SKM-1 (cell line): Measurements from ENCODE around the gene EIF2B4.
"Not testable (repeated sequence)": the region's sequence is repeated elsewhere in the genome, so short reads cannot be mapped to it uniquely, and the experiment has no call there.

Experiments used
- DNase-seq: peaks from one replicate; lab custom pipeline; 2025; ENCODE audit not compliant: unreplicated experiment; lab: John Stamatoyannopoulos, UW

Gene EIF2B4

DNA sequence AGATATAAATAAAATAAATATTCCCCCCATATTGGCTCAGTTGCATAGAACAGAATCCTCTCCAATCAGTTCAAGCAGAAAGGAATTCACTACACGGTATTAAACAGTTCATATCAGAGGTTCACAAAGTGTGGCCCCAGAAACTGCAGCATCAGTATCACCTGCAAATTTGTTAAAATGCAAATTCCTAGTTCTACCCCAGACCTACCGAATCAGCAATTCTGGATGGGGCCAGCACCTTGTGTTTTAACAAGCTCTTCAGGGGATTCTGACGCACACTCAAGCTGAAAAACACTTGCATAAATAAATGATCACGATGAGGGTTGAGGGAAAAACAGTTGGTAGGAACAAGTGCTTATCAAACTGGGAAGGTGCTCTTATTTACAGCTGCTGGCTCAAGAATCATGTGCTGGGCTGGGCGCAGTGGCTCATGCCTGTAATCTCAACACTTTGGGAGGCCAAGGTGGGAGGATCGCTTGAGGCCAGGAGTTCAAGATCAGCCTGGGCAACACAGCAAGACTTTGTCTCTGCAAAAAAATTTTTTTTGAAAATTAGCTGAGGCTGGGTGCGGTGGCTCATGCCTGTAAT, 19.9 kb downstream of the EIF2B4 start:
- DNase-seq, result no peak

DNA sequence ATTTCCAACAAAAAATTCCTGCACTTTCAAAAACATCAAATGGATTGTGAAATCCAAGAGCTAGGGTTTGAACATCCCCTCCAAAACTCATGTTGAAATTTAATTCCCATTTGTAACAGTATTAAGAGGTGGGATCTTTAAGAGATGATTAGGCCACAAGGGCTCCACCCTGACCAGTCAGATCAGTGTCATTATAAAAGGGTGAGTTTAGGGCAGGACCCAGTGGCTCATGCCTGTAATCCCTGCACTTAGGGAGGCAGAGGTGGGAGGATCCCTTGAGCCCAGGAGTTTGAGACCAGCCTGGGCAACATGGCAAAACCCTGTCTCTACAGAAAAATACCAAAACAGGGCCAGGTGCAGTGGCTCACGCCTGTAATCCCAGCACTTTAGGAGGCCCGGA, 22.5 kb downstream of the EIF2B4 start:
- no peak for DNase-seq

DNA sequence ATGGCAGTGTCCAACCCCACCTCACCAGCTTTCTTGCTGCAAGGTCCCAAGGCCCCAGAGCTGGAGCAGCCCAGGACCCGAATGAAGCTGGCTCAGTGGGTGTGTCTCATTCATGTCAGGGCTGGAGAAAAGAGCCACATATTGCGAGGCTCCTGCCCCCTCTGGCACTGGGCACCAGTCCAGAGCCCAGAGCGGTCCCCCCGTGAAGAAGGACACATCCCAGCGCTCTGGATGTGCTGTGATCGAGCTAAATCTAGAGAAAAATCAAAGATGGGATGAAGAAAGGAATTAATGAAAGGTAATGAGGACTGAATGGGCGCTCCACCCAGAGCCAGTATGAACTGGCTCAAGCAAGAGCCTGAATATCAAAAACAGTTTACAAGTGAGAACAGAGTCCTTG, 34.0 kb downstream of the EIF2B4 start:
- no peak for DNase-seq

DNA sequence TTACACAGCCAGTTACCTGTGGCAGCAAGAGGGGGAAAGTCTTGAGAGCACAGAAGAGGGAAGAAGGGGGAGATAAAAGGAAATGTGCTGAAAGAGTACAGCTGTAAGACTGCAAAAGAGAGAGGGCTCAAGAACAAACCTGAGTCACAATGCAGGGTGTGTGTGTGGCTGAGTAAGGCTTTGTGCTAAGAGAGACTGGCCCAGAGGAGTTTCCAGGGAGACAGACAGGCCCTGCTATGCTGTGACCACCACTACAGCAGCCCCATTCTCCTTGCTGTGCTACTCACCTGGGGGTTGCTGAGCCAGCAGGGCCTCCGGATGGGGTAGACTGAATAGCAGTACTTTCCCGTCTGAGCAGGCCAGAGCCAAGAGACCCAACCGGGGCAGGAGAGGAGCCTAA, 34.8 kb downstream of the EIF2B4 start:
- no peak for DNase-seq

DNA sequence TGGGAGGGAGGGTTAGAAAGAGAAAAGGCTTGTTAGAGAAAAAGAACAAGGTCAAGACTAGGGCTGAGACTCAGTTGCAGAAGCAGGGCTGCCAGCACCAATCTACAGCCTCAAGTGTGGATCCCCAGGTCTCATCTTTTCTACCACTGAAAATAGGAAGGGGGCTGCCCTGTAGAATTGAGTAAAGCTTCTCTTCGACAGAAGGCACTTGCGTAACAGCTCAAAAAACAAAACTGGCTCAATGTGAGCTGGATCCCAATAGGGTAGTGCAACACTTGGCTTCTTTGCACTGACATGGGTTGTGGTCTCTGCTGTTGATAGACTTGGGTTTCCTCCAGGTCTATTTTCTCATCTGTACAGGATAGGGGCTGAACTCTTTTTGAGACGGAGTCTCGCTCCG, 45.4 kb downstream of the EIF2B4 start:
- no peak for DNase-seq

DNA sequence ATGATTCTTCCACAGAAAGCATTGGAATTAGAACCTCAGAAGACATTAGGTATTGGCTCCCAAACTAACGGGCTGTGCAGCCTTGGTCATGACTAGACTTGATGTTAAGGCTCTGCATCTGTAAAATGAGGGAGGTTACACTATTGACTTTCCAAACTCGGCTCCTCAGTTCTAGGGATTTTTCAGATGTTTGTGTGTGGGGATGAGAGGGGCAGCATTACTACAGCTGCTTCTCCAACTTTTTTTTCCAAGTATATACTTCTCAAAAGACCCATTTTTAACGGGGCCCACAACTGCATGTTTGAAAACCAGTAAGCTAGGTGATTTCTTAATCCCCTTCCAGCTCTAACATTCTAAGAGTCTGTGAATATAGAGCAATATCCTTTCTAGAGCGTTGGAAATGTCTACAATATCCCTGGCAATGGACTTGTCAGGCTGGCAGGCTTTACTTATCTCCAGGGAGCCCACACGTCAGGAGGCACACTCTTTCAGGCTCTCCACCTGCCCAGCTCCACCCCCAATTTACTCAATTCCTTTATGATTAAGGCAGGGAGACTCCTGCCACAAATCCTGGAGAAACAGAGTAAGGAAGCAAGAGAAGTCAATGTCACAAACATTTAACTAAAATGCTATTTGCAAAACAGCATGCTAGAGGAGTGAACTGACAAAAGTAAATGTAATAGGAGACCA, 46.4 kb downstream of the EIF2B4 start:
- DNase-seq, result no peak

DNA sequence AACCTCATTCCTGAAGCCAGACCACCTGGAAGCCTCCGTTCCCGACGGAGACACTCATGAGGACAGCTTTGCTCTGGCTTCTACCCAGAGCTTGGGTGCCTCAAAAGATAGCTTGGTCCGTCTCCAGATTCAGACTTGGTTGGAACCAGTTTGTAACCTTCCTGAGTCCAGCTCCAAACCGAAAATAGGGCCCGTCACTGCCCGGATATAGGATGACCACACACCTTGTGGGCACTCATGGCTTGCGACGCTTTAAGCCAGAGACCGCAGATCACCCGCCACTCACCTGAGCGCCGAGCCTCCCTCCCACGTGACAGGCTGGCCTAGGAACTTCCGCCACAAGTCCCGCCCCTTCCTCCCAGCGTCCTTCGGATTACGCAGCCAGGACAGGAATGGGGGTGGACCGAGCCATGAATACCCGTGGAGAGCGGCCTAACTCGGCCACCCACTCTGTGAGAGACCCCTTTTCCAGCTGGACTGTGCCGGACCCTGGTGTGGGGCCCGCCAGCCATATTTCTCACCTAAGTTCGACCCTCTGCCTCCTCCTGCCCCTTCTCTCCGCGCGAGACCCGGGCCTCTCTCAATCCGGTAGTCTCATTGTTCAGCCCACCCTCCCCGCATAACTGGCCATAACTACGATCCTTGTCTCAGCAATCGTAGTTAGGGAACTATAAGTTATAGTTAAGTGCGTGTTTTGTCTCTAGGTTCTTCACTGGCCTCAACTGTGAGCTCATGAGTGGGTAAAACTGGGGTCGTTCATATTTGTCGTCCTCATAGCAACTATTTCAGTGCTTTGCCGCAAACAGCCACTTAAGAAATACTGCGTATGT, 47.2 kb downstream of the EIF2B4 start, which contains the start of gene MPV17:
TSS of gene MPV17 (minus strand) at position 332 of the 830 bp plus-strand sequence. CDS start 580 bp downstream, outside the sequence.
- peak; percentile 70 for DNase-seq

DNA sequence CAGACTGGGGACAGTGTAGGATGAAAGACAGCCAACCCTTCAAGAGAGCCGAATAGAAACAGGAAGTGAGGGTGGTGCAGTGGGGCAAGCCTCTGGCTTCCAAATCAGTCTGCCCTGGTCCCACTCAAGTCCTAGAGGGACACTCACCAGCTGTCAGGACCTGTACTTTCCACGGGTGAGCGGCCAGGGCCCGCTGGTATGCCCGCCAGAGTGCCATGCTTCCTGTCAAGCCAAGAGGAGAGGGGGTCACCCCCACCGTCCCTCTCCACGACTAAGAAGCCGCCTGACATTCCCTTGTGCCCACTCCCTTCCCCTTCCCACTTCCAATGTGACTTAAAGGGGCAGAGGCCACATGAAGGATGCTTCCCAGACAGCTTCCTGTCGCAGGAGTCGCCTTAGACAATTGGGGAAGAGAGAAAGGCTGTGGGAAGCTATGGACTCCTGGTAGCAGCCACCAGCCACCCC, 47.8 kb downstream of the EIF2B4 start:
- peak; percentile 13 for DNase-seq

DNA sequence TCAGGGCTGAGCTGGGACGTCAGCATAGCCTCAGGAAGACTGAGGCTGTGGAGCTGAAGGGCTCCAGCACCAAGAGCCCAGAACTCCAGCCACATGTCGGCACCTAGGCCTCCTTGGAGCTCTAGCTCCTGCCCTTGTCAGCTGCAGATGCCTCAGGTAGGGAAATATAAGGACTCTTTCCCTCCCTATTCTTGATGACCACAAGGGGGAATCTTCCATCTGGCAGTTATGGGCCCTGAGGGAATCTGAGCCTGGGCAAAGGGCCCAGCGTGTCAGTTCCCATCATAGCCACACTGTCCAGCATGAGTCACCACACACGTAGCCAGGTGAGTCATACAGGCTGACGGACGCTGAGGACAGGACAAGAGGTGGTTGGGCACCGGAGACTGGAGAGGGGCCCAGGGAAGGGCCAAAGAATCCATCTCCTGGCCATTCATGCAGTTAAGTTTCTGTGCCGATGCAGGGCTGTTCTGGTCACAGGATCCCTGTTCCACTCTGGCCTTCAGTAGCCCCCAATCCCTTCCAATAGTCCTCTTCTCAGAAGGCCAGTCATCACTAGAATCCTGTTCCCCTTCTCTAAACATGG, 49.1 kb downstream of the EIF2B4 start:
- DNase-seq, result no peak

DNA sequence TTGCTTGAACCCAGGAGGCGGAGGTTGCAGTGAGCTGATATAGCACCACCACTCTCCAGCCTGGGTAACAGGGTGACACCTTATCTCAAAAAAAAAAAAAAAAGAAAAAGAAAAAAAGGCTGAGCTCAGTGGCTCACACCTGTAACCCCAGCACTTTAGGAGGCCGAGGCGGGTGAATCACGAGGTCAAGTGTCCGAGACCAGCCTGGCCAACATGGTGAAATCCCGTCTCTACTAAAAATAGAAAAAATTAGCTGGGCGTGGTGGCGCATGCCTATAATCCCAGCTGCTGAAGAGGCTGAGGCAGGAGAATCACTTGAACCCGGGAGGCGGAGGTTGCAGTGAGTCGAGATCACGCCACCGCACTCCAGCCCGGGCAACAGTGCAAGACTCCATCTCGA, 50.3 kb downstream of the EIF2B4 start:
- DNase-seq, result not testable (repeated sequence)

DNA sequence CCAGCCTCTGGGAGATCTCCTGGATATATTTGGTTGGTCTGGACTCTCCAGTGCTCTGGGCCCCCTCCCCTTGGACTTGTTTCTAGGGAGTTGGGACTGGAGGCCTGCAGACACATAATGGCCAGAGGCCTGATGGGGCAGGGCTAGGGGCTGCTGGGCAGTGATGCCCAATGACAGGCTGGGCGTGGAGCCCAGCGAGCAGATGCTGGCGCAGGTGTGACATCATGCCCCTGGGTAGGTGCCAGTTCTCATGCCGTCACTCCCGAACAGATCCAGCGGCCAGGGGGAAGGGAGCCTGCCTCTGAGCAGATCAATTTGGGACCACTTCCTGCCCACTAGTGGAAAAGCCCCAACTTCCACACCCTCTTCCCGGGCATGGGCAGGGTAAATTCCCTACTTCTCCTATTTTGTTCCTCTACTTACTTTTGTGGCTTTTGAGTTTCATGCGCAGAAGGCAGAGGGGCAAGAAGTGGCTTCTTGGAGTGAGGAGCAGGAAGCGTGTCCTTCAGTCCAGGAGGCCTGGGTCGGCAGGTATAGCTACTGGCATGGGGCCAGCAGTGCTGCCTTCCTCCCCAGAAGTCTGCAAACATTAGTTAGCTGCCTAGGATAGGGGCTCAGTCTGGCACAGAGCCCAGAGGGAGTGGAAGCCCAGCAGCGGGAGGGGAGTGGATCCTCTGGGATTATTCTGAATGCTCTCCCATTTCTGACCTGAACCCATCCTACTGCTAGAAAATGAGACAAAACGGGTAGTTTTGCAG, 53.3 kb downstream of the EIF2B4 start:
- DNase-seq, result no peak

DNA sequence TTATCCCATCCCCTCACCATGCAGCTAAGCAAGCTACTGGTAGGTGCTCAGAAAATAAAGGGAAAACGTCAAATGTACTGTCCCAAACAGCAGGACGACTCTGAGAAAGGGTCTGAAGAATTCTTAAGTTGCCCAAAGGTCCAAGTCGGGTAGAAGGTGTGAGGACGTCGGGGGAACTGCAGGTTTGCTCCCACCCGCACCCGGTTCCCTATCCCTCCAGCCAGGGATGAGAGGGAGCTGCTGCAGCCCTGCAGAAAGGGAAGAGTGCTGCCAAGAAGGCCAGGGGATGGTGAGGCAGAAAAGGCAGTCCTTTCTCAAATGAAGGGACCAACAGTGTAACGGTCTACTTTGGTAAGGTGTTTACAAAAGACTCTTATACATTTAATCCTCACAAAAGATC, 55.0 kb downstream of the EIF2B4 start:
- no peak for DNase-seq

DNA sequence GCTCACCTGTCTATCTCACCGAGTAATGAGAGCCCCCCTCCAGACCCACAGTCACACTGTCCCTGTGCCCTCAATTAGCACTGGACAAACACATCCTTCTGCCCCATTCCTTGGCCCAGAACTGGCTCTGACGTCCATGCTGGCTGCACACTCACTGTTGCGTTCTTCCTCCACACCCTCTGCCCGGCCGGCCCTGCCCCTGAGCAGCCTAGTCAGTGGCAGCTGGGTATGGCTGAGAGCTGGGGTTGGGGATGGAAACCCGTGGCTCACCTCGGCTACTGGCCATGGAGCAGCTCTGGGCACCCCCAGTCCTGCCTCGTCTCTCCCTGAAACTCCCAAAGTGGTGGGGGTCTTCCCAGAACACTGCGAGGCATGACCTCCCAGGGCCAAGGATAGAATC, 55.4 kb downstream of the EIF2B4 start:
- no peak for DNase-seq
